Parietal lobe (tissue), 1 donor: ENCODE measurements around the gene AKNAD1. TPM values are rescaled to one million over a fixed set of nuclear protein-coding genes. Genes with fewer than 3 reads are reported as not detected.

Source experiments
- total RNA-seq: library from RNA; depleted of rRNA; stranded (reverse); fragments of >200 nt; gene quantifications from one replicate; pipeline ENCODE4 v1.2.3, GENCODE V29; 2014

Gene AKNAD1, protein sequence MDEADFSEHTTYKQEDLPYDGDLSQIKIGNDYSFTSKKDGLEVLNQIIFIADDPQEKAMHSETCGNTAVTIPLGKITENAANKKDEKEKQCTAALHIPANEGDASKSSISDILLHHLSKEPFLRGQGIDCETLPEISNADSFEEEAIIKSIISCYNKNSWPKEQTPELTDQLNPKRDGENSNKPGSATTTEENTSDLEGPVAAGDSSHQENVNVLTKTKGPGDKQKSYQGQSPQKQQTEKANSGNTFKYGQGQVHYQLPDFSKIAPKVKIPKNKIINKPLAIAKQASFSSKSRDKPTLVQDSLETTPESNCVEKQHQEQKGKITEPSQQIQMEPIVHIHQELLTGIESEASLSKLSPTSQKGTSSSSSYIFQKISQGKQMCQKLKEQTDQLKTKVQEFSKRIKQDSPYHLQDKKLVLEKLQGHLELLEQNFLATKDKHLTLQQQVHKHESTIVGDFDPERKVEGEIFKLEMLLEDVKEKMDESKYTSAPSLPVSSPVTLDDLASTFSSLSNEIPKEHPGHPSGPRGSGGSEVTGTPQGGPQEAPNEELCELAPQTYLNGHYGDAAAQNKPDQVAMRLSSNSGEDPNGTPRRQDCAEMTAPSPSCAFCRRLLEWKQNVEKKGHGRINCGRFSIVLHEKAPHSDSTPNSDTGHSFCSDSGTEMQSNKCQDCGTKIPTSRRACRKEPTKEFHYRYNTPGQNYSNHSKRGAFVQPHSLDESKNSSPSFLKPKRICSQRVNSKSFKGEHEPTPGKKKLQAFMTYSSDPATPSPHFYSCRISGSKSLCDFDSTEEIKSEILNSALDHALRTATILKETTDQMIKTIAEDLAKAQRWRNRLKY
- 5.6 TPM for total RNA-seq

DNA sequence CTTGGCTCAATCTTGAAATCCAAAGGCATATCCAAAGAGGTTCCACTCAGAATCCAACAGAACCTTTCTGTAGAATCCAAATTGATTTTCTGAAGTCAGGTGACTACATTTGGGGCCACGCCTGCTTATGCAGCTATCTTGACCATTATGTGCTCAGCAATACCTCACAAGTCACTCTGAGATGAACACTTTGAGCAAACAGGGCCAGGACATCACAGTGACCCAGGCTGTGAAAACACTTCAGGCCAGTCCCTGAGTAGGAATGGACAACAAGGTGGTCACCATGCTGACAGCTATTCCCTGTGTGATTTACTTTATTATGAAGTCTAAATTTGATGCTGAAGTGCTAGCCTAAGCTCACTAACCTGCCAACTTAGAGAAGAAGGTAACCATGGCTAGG lies at the start of gene AKNAD1:
Gene AKNAD1, minus strand, starts transcription at position 101 of the 400 bp plus-strand sequence. CDS start 4,430 bp downstream, outside the sequence.

Other genes starting within 250 kb of the AKNAD1 start
- 17.5 TPM for gene HENMT1, start 196.0 kb downstream of the AKNAD1 start, total RNA-seq
- gene PRPF38B, start 164.8 kb downstream of the AKNAD1 start, total RNA-seq = 23.5 TPM
- not detected for gene FNDC7, start 144.2 kb downstream of the AKNAD1 start, total RNA-seq
- 40.7 TPM for gene STXBP3, start 110.4 kb downstream of the AKNAD1 start, total RNA-seq
- 39.1 TPM for gene GPSM2, start 19.9 kb upstream of the AKNAD1 start, total RNA-seq
- gene CLCC1, start 106.4 kb upstream of the AKNAD1 start, total RNA-seq = 39.1 TPM
- gene WDR47, start 185.0 kb upstream of the AKNAD1 start, total RNA-seq = 211 TPM
- gene TAF13, start 218.9 kb upstream of the AKNAD1 start, total RNA-seq = 35.4 TPM
- gene TMEM167B, start 233.7 kb upstream of the AKNAD1 start, total RNA-seq = 31.3 TPM